OCI-LY1 (cell line): ENCODE results near the gene PRRC2A.

Source experiments
- H2AFZ ChIP-seq: fragments of 200-600 bp; sonication (generic), shearing (Covaris generic); 2 replicates; pipeline ENCODE4 v1.6.0; 2014; ENCODE audit warnings: antibody characterized with exemption, mild to moderate bottlenecking, low read length
- H3F3A ChIP-seq: fragments of 200-600 bp; sonication (generic), shearing (Covaris generic); 2 replicates; pipeline ENCODE4 v1.6.0; 2014; ENCODE audit warnings: mild to moderate bottlenecking, antibody characterized with exemption, low read length, moderate library complexity; ENCODE audit not compliant: insufficient read depth
- H3K27ac ChIP-seq: fragments of 200-600 bp; sonication (generic); 2 replicates; pipeline ENCODE4 v1.5.1; 2014; ENCODE audit warnings: low read length, mixed run types, mild to moderate bottlenecking, low read depth; ENCODE audit not compliant: poor library complexity, severe bottlenecking
- H3K27me3 ChIP-seq: fragments of 200-600 bp; sonication (generic); 2 replicates; pipeline ENCODE4 v1.6.0; 2014; ENCODE audit warnings: antibody characterized with exemption, mild to moderate bottlenecking, low read length, moderate library complexity; ENCODE audit not compliant: insufficient read depth
- H3K36me3 ChIP-seq: fragments of 200-600 bp; sonication (generic); 2 replicates; pipeline ENCODE4 v1.6.1; 2014; ENCODE audit warnings: mild to moderate bottlenecking, antibody characterized with exemption, low read length, moderate library complexity, mixed read lengths; ENCODE audit not compliant: insufficient read depth
- H3K4me1 ChIP-seq: fragments of 200-600 bp; sonication (generic); 2 replicates; pipeline ENCODE4 v1.5.1; 2014; ENCODE audit warnings: mild to moderate bottlenecking, low read length, moderate library complexity; ENCODE audit not compliant: insufficient read depth, severe bottlenecking
- H3K4me2 ChIP-seq: fragments of 200-600 bp; sonication (generic), shearing (Covaris generic); 2 replicates; pipeline ENCODE4 v1.6.1; 2014; ENCODE audit warnings: low read length
- H3K4me3 ChIP-seq: fragments of 200-600 bp; sonication (generic); 2 replicates; pipeline ENCODE4 v1.5.1; 2014; ENCODE audit warnings: low read length, low read depth, mild to moderate bottlenecking, mixed read lengths; ENCODE audit not compliant: poor library complexity, severe bottlenecking
- H3K79me2 ChIP-seq: fragments of 200-600 bp; shearing (Covaris generic); 2 replicates; pipeline ENCODE4 v1.6.1; 2016; ENCODE audit warnings: mixed run types, low read length, mixed read lengths; ENCODE audit not compliant: insufficient read depth
- H3K9ac ChIP-seq: fragments of 200-600 bp; sonication (generic), shearing (Covaris generic); 2 replicates; pipeline ENCODE4 v1.6.1; 2014; ENCODE audit warnings: mild to moderate bottlenecking, low read length, mixed read lengths
- H3K9me2 ChIP-seq: fragments of 200-600 bp; sonication (generic), shearing (Covaris generic); 2 replicates; pipeline ENCODE4 v1.6.1; 2014; ENCODE audit warnings: low read depth, mild to moderate bottlenecking, low read length, mixed read lengths
- H3K9me3 ChIP-seq: fragments of 200-600 bp; shearing (Covaris generic); 2 replicates; pipeline ENCODE4 v1.6.1; 2014; ENCODE audit warnings: low read length, mixed read lengths
- H4K20me1 ChIP-seq: fragments of 200-600 bp; sonication (generic), shearing (Covaris generic); 2 replicates; pipeline ENCODE4 v1.6.0; 2016; ENCODE audit warnings: mild to moderate bottlenecking, low read length; ENCODE audit not compliant: insufficient read depth
- EZH2 ChIP-seq: fragments of 200-600 bp; sonication (generic), shearing (Covaris generic); IDR thresholded peaks from 2 replicates; pipeline ENCODE4 v1.8.0; 2017; ENCODE audit warnings: borderline replicate concordance, mixed run types, mild to moderate bottlenecking, antibody characterized with exemption, low read length, moderate library complexity, mixed read lengths
- TF ChIP-seq, protein P1 (sequence below): fragments of 200-600 bp; sonication (generic), shearing (Covaris generic); IDR thresholded peaks from 2 replicates; pipeline ENCODE4 v1.5.1; 2017; ENCODE audit warnings: mild to moderate bottlenecking, antibody characterized with exemption, low read length, moderate library complexity, mixed read lengths

The PRRC2A gene

GRCh38 chr6:31619805-31620585, 520 bp upstream of the PRRC2A start:
- no peak overlapping the region for H2AFZ ChIP-seq
- no peaks in the 10 kb centered on the region for H3K9me3 ChIP-seq
- H3K4me1 ChIP-seq, result peaks cover 36% of the 10 kb centered on the region
- peak overlapping the region; percentile 69 for H3K9ac ChIP-seq
- H3K36me3 ChIP-seq, result peaks cover 41% of the 10 kb centered on the region
- H3K79me2 ChIP-seq, result peaks cover 29% of the 10 kb centered on the region
- H3K4me3 ChIP-seq, result peak overlapping the region; percentile 98
- TF ChIP-seq, protein P1, sequence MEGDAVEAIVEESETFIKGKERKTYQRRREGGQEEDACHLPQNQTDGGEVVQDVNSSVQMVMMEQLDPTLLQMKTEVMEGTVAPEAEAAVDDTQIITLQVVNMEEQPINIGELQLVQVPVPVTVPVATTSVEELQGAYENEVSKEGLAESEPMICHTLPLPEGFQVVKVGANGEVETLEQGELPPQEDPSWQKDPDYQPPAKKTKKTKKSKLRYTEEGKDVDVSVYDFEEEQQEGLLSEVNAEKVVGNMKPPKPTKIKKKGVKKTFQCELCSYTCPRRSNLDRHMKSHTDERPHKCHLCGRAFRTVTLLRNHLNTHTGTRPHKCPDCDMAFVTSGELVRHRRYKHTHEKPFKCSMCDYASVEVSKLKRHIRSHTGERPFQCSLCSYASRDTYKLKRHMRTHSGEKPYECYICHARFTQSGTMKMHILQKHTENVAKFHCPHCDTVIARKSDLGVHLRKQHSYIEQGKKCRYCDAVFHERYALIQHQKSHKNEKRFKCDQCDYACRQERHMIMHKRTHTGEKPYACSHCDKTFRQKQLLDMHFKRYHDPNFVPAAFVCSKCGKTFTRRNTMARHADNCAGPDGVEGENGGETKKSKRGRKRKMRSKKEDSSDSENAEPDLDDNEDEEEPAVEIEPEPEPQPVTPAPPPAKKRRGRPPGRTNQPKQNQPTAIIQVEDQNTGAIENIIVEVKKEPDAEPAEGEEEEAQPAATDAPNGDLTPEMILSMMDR, result no peak
- no peak for TF ChIP-seq EZH2
- H4K20me1 ChIP-seq, result no peaks in the 10 kb centered on the region
- peak overlapping the region; percentile 96 for H3K27ac ChIP-seq
- H3K27me3 ChIP-seq, result no peaks in the 10 kb centered on the region
- peak overlapping the region; percentile 79 for H3K4me2 ChIP-seq
- no peaks in the 10 kb centered on the region for H3K9me2 ChIP-seq
- no peaks in the 10 kb centered on the region for H3F3A ChIP-seq

DNA sequence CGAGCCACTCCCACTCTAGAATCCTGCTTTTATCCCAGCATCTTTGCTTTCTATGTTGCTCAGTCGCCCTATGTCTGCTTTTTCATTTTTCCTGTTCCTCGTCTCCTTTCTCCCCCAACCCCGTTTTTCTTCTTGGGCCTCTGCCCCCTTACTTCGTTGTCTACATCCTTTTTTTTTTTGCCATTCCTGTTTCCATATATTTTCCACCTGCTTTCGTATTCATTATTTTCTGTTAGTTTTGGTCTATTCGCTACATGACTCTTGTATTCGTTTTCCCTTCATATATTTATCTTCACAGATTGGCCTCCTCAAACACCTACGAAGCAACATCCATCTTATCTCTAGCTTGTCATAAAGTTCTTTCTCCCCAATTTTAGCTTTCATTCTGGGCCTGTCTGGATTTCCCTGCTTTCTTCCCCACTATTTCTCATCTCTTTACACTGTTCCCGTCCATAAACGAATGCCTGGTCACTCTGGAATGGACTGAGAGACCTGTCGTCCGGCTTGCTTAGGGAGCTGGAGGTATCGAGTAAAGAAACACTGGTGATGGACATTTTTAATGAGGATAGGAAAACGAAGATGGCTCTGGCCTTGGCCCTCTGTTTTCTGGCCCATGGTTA, 915 bp downstream of the PRRC2A start:
- TF ChIP-seq, protein P1, result no peak
- no peak for TF ChIP-seq EZH2
- peak overlapping the region; percentile 90 for H3K4me2 ChIP-seq
- peaks cover 29% of the 10 kb centered on the region for H3K79me2 ChIP-seq
- peak overlapping the region; percentile 100 for H3K9ac ChIP-seq
- H2AFZ ChIP-seq, result no peak overlapping the region
- no peaks in the 10 kb centered on the region for H3K27me3 ChIP-seq
- H3K27ac ChIP-seq, result peak overlapping the region; percentile 84
- H3K4me3 ChIP-seq, result peak overlapping the region; percentile 98
- H3K36me3 ChIP-seq, result peaks cover 56% of the 10 kb centered on the region
- H3K4me1 ChIP-seq, result peaks cover 22% of the 10 kb centered on the region
- no peaks in the 10 kb centered on the region for H3F3A ChIP-seq
- no peaks in the 10 kb centered on the region for H4K20me1 ChIP-seq
- H3K9me2 ChIP-seq, result no peaks in the 10 kb centered on the region
- no peaks in the 10 kb centered on the region for H3K9me3 ChIP-seq

DNA sequence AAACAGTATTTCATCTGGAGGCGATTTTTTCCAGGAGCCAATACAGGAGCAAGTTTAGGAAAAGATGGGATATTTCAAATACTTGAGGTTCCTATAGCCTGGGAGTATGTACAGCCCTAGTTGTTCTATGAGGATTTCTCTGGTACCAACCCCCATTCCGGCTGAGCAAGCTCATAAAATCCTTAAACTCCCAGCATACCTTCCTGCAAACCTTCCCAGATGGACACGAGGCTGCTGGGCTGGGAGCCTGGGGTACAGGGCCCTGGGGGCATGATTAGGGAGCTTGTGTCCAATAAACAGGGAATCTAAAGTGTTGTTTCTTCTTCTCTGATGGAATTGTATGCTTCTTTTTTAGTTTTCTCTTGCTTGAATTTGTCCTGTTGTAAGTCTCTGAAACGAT, 1.5 kb downstream of the PRRC2A start:
- H3K27ac ChIP-seq, result peak overlapping the region; percentile 84
- H3K9me3 ChIP-seq, result no peaks in the 10 kb centered on the region
- peak overlapping the region; percentile 90 for H3K4me2 ChIP-seq
- peaks cover 20% of the 10 kb centered on the region for H3K4me1 ChIP-seq
- H3F3A ChIP-seq, result no peaks in the 10 kb centered on the region
- peaks cover 61% of the 10 kb centered on the region for H3K36me3 ChIP-seq
- H3K9ac ChIP-seq, result peak overlapping the region; percentile 100
- H3K9me2 ChIP-seq, result no peaks in the 10 kb centered on the region
- no peak overlapping the region for H2AFZ ChIP-seq
- H3K4me3 ChIP-seq, result peak overlapping the region; percentile 98
- no peaks in the 10 kb centered on the region for H3K27me3 ChIP-seq
- no peaks in the 10 kb centered on the region for H4K20me1 ChIP-seq
- TF ChIP-seq EZH2, result no peak
- TF ChIP-seq, protein P1, result no peak
- H3K79me2 ChIP-seq, result peaks cover 29% of the 10 kb centered on the region
